ENCODE measurements around the gene TRMT2A.

TRMT2A gene

DNA sequence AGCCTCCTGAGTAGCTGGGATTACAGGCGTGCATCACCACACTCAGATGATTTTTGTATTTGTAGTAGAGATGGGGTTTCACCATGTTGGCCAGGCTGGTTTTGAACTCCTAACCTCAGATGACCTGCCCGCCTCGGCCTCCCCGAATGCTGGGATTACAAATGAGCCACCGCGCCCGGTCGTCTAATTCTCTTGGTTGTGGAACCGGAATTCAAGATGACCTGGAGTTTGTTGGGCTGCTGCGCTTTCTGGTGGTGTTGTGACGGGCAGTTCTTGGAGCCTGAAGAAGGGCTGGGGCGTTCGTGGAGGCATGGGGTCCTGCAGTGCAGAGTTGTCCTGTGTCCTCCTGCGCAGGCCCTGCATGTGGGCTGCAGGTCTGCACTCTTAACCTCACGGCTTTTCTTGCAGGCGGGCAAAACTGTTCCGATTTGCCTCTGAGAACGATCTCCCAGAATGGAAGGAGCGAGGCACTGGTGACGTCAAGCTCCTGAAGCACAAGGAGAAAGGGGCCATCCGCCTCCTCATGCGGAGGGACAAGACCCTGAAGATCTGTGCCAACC lies 4.9 kb upstream of the TRMT2A start:
- no peak overlapping the region for H3K27ac Mint-ChIP-seq
- peaks cover 7% of the 10 kb centered on the region for H3K4me1 Mint-ChIP-seq
- peaks cover 44% of the 10 kb centered on the region for H3K36me3 Mint-ChIP-seq (ENCODE audit: low read depth)
- H3K9me3 Mint-ChIP-seq: no peaks in the 10 kb centered on the region
- H3K4me3 Mint-ChIP-seq: peak overlapping the region in 2 of 3 experiments; percentile 47 to 54
- TF ChIP-seq, protein P1, sequence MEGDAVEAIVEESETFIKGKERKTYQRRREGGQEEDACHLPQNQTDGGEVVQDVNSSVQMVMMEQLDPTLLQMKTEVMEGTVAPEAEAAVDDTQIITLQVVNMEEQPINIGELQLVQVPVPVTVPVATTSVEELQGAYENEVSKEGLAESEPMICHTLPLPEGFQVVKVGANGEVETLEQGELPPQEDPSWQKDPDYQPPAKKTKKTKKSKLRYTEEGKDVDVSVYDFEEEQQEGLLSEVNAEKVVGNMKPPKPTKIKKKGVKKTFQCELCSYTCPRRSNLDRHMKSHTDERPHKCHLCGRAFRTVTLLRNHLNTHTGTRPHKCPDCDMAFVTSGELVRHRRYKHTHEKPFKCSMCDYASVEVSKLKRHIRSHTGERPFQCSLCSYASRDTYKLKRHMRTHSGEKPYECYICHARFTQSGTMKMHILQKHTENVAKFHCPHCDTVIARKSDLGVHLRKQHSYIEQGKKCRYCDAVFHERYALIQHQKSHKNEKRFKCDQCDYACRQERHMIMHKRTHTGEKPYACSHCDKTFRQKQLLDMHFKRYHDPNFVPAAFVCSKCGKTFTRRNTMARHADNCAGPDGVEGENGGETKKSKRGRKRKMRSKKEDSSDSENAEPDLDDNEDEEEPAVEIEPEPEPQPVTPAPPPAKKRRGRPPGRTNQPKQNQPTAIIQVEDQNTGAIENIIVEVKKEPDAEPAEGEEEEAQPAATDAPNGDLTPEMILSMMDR (IDR thresholded peaks at IDR 0.05; ENCODE audit: unreplicated experiment in 3 of 3): no peak
- no peaks in the 10 kb centered on the region for H3K27me3 Mint-ChIP-seq (ENCODE audit: low read depth)

GRCh38 chr22:20118300-20119020 lies 1.4 kb upstream of the TRMT2A start:
- Mint-ChIP-seq H3K9me3 (no peaks in the 10 kb centered on the region), H3K27ac (peak overlapping the region; percentile 85 to 91 (median 90)), H3K36me3 (ENCODE audit: low read depth) (peaks cover 41% of the 10 kb centered on the region), H3K27me3 (ENCODE audit: low read depth) (no peaks in the 10 kb centered on the region), H3K4me1 (peaks cover 11% of the 10 kb centered on the region), H3K4me3 (peak overlapping the region; percentile 89 to 92 (median 91))
- TF ChIP-seq, protein P1 (IDR thresholded peaks at IDR 0.05; ENCODE audit: unreplicated experiment in 3 of 3): no peak

- peak overlapping the region; percentile 89 to 96 (median 91) for H3K27ac Mint-ChIP-seq
- peaks cover 11% of the 10 kb centered on the region for H3K4me1 Mint-ChIP-seq
- no peaks in the 10 kb centered on the region for H3K27me3 Mint-ChIP-seq (ENCODE audit: low read depth)
- H3K36me3 Mint-ChIP-seq (ENCODE audit: low read depth): peaks cover 38% of the 10 kb centered on the region
- TF ChIP-seq, protein P1 (IDR thresholded peaks at IDR 0.05; ENCODE audit: unreplicated experiment in 3 of 3): no peak
- no peaks in the 10 kb centered on the region for H3K9me3 Mint-ChIP-seq
- peak overlapping the region; percentile 89 to 92 (median 91) for H3K4me3 Mint-ChIP-seq
Observed at GRCh38 chr22:20117633-20118299, 740 bp upstream of the TRMT2A start.

GRCh38 chr22:20116376-20116950 lies 563 bp downstream of the TRMT2A start:
- TF ChIP-seq, protein P1 (IDR thresholded peaks at IDR 0.05; ENCODE audit: unreplicated experiment in 3 of 3): no peak
- H3K36me3 Mint-ChIP-seq (ENCODE audit: low read depth): peaks cover 28% of the 10 kb centered on the region
- H3K4me1 Mint-ChIP-seq: peaks cover 11% of the 10 kb centered on the region

DNA sequence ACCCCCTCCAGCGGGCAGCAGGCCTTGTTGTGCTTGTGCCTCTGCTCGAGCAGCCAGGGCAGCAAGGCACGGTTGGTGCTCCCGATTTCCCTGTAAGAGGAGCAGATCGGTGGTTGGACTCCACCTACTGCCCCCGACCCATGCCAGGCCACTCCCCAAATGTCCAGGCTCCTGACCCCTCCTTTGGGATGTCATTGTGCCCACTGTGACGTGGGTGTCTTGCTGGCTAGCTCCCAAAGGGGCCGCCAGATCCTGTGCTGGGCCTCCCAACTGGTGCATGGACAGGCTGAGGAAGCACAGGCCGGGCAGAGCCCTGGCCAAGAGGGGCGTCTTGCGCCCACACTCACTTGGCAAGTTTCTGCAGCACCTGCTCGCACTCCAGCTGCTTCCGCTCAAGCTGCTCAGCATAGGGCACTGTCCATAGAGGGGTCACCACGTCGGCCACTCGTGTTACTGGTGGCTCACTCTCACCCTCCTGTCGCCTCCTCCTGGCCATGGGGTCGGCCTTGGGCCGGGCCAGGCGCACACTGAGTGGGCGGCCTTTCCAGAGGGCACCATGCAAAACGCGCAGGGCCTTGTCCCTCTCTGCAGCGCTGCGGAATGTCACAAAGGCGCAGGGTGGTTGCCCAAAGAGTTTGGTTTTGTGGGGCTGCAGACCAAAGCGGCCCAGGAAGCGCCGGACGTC lies 1.2 kb downstream of the TRMT2A start, which contains the start of gene RANBP1:
TSS of gene RANBP1 (plus strand) at position 414 of the 685 bp plus-strand sequence. CDS start at position 495, 81 bp downstream.
- Mint-ChIP-seq H3K9me3 (no peaks in the 10 kb centered on the region), H3K4me1 (peaks cover 11% of the 10 kb centered on the region), H3K4me3 (peak within 1 kb of the TSS; percentile 89 to 94 (median 94)), H3K36me3 (ENCODE audit: low read depth) (peaks cover 24% of the 10 kb centered on the region), H3K27me3 (ENCODE audit: low read depth) (no peaks in the 10 kb centered on the region), H3K27ac (peak within 1 kb of the TSS; percentile 89 to 96 (median 89))
- TF ChIP-seq, protein P1 (IDR thresholded peaks at IDR 0.05; ENCODE audit: unreplicated experiment in 3 of 3): no peak

More at GRCh38 chr22:20116376-20116950, 563 bp downstream of the TRMT2A start:
- H3K27ac Mint-ChIP-seq: peak overlapping the region; percentile 89 to 96 (median 89)
- no peaks in the 10 kb centered on the region for H3K9me3 Mint-ChIP-seq
- peak overlapping the region; percentile 89 to 94 (median 94) for H3K4me3 Mint-ChIP-seq
- H3K27me3 Mint-ChIP-seq (ENCODE audit: low read depth): no peaks in the 10 kb centered on the region

Data from nephron (organoid).